ENCODE results near the gene TNIK. TPM values are rescaled to one million over a fixed set of nuclear protein-coding genes. Genes with fewer than 3 reads are reported as not detected.
"Not testable (repeated sequence)": the region's sequence is repeated elsewhere in the genome, so short reads cannot be mapped to it uniquely, and the experiment has no call there.

Gene TNIK
- total and polyA plus RNA-seq, 8 donors = 2.1 to 40.2 (median 10.1) TPM

DNA sequence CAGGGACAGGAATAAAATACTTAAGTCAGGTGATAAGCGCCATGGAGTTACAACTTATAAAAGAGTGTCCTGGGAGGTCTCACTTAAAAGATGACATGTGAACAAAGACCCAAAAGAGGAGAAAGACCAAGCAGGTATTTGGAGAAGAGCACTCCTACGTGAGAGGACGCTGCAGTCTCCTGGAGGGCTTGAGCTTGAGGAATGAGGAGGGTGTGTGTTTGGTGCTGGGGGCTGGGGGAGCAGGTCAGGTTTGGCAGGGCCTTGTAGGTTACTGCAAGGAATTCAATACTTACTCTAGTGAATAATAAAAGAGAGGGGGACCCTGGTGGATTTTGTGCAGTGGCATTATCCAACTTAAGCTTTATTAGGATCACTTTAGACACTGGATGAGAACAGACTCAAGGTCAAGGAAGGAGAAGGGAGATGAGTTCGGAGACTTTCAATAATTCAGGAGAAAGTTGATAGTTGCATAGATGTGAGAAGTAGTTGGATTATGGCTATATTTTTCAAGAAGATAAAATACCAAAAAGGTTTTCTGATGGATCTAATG, 32.4 kb downstream of the TNIK start:
- 86 to 95% (median 89%) methylated on average over 4 of the region's 4 CpGs for WGBS, 5 donors
- Histone ChIP-seq H3K4me1 (peaks cover 0 to 6% (median 3%) of the 10 kb centered on the region in 4 donors), H3K36me3 (no peaks in the 10 kb centered on the region), H3K27me3 (no peaks in the 10 kb centered on the region), H3K4me3 (no peak overlapping the region), H3K27ac (no peak overlapping the region), H3K9me3 (no peaks in the 10 kb centered on the region)
- no peak for DNase-seq
- TF ChIP-seq EP300 (IDR thresholded peaks at IDR 0.05) (no peak), POLR2A (IDR thresholded peaks at IDR 0.05) (no peak), POLR2AphosphoS5 (IDR thresholded peaks at IDR 0.05) (no peak)
- TF ChIP-seq, protein P1, sequence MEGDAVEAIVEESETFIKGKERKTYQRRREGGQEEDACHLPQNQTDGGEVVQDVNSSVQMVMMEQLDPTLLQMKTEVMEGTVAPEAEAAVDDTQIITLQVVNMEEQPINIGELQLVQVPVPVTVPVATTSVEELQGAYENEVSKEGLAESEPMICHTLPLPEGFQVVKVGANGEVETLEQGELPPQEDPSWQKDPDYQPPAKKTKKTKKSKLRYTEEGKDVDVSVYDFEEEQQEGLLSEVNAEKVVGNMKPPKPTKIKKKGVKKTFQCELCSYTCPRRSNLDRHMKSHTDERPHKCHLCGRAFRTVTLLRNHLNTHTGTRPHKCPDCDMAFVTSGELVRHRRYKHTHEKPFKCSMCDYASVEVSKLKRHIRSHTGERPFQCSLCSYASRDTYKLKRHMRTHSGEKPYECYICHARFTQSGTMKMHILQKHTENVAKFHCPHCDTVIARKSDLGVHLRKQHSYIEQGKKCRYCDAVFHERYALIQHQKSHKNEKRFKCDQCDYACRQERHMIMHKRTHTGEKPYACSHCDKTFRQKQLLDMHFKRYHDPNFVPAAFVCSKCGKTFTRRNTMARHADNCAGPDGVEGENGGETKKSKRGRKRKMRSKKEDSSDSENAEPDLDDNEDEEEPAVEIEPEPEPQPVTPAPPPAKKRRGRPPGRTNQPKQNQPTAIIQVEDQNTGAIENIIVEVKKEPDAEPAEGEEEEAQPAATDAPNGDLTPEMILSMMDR (IDR thresholded peaks at IDR 0.05) = no peak
- intact Hi-C loops (cut with DNase I; ENCODE audit: low total_unique reads) = no loop called here

DNA sequence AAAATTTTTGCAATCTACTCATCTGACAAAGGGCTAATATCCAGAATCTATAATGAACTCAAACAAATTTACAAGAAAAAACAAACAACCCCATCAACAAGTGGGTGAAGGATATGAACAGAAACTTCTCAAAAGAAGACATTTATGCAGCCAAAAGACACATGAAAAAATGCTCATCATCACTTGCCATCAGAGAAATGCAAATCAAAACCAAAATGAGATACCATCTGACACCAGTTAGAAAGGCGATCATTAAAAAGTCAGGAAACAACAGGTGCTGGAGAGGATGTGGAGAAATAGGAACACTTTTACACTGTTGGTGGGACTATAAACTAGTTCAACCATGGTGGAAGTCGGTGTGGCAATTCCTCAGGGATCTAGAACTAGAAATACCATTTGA, 36.1 kb downstream of the TNIK start:
- intact Hi-C loops (cut with DNase I; ENCODE audit: low total_unique reads); H3K27me3 ChIP-seq; H3K27ac ChIP-seq; H3K4me3 ChIP-seq; H3K9me3 ChIP-seq; H3K4me1 ChIP-seq; DNase-seq; H3K36me3 ChIP-seq: not testable (repeated sequence)
- 87 to 97% (median 91%) methylated on average over 2 of the region's 2 CpGs for WGBS, 5 donors

DNA sequence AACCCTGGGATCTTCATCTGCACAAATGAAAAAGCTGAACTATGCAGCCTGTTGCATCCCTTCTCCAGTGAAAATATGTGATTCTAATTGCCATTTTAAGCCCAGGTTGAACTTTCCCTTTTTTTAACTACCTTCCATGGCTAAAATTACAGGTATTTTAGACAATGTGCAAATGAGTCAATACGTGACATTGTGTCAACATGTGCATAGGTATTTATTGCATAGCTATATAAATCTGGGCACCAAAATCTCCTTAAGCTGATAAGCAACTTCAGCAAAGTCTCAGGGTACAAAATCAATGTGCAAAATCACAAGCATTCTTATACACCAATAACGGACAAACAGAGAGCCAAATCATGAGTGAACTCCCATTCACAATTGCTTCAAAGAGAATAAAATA, 37.4 kb downstream of the TNIK start:
- H3K27me3 ChIP-seq; H3K9me3 ChIP-seq; intact Hi-C loops (cut with DNase I; ENCODE audit: low total_unique reads); DNase-seq; H3K4me3 ChIP-seq; H3K4me1 ChIP-seq; H3K36me3 ChIP-seq; H3K27ac ChIP-seq: not testable (repeated sequence)
- WGBS, 5 donors = 36 to 90% (median 72%) methylated on average over 2 of the region's 2 CpGs

GRCh38 chr3:171420667-171421066, 39.5 kb downstream of the TNIK start:
- Histone ChIP-seq H3K9me3 (no peaks in the 10 kb centered on the region), H3K4me1 (peaks cover 0 to 6% (median 2%) of the 10 kb centered on the region in 4 donors), H3K4me3 (no peak overlapping the region), H3K36me3 (no peaks in the 10 kb centered on the region), H3K27me3 (no peaks in the 10 kb centered on the region), H3K27ac (no peak overlapping the region)
- no peak for DNase-seq
- no peak for TF ChIP-seq POLR2A (IDR thresholded peaks at IDR 0.05)
- no peak for TF ChIP-seq EP300 (IDR thresholded peaks at IDR 0.05)
- TF ChIP-seq, protein P1 (IDR thresholded peaks at IDR 0.05) = no peak
- TF ChIP-seq POLR2AphosphoS5 (IDR thresholded peaks at IDR 0.05) = no peak
- WGBS, 5 donors = 72 to 87% (median 77%) methylated on average over 5 of the region's 5 CpGs
- intact Hi-C loops (cut with DNase I; ENCODE audit: low total_unique reads) = no loop called here

DNA sequence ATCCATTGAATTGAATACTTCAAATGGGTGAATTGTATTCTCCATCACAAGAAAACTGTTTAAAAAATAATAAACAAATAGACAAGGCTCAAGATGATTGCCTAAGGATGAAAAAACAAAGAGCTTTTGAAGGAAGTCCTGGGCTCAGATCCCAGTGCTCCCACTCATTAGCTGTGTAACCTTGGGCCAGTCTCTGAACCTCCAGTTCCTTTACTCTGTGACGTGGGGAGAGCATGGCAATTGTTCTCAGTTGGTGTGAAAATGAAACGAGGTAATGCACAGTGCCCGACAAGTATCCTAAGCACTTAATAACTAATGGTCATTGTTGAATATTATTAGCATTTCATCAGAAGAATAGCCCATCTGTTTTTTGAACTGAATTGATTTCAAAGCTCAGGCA, 40.7 kb downstream of the TNIK start:
- DNase-seq = no peak
- intact Hi-C loops (cut with DNase I; ENCODE audit: low total_unique reads) = no loop called here
- Histone ChIP-seq H3K36me3 (no peaks in the 10 kb centered on the region), H3K27ac (no peak overlapping the region), H3K9me3 (no peaks in the 10 kb centered on the region), H3K4me3 (no peak overlapping the region), H3K27me3 (no peaks in the 10 kb centered on the region), H3K4me1 (peaks cover 0 to 6% (median 2%) of the 10 kb centered on the region in 4 donors)
- WGBS, 5 donors = 79 to 91% (median 87%) methylated on average over 3 of the region's 3 CpGs
- TF ChIP-seq POLR2AphosphoS5 (IDR thresholded peaks at IDR 0.05) = no peak
- TF ChIP-seq EP300 (IDR thresholded peaks at IDR 0.05) = no peak
- TF ChIP-seq POLR2A (IDR thresholded peaks at IDR 0.05) = no peak
- TF ChIP-seq, protein P1 (IDR thresholded peaks at IDR 0.05) = no peak

Measured in stomach (tissue), 9 donors.